OCI-LY7 (cell line): ENCODE data around the gene UBA3. TPM values are rescaled to one million over a fixed set of nuclear protein-coding genes. Genes with fewer than 3 reads are reported as not detected.
A peak's percentile ranks its signal among the peaks of the same experiment; 100 is the strongest.

Experiments used
- BruUV-seq: library from RNA; stranded (reverse); fragments of 400-500 nt; replicated peaks from 2 replicates; lab custom pipeline; 2021; lab: Mats Ljungman, UMichigan
- CTCF ChIA-PET: fragments of 300-600 bp; sonication (Branson Sonifier 250); formaldehyde crosslinking; loops from one replicate; lab custom pipeline; 2022; ENCODE audit warnings: antibody characterized with exemption; ENCODE audit not compliant: unreplicated experiment; lab: Charles Lee
- POLR2A ChIA-PET: fragments of 300-600 bp; sonication (Branson Sonifier 250); formaldehyde crosslinking; loops from one replicate; lab custom pipeline; 2022; ENCODE audit warnings: antibody characterized with exemption; lab: Charles Lee
- DNase-seq: peaks from one replicate; pipeline ENCODE4 v3.0.0-alpha.2; 2015; ENCODE audit warnings: low spot score
- H2AFZ ChIP-seq: fragments of 200-600 bp; sonication (generic), shearing (Covaris generic); 2 replicates; pipeline ENCODE4 v1.6.1; 2014; ENCODE audit warnings: mild to moderate bottlenecking, antibody characterized with exemption, low read length, moderate library complexity
- H3K27ac ChIP-seq: fragments of 200-600 bp; sonication (generic); 2 replicates; pipeline ENCODE4 v1.5.1; 2014; ENCODE audit warnings: mixed run types, low read depth, mild to moderate bottlenecking, moderate library complexity, low read length, inconsistent platforms; ENCODE audit not compliant: poor library complexity, severe bottlenecking
- H3K36me3 ChIP-seq: fragments of 200-600 bp; sonication (generic); 2 replicates; pipeline ENCODE4 v1.6.1; 2014; ENCODE audit warnings: mild to moderate bottlenecking, antibody characterized with exemption, low read length, moderate library complexity, mixed read lengths; ENCODE audit not compliant: insufficient read depth
- H3K4me1 ChIP-seq: fragments of 200-600 bp; sonication (generic); 2 replicates; pipeline ENCODE4 v1.5.1; 2014; ENCODE audit warnings: mild to moderate bottlenecking, low read length; ENCODE audit not compliant: insufficient read depth, poor library complexity, severe bottlenecking
- H3K4me2 ChIP-seq: fragments of 200-600 bp; sonication (generic); 2 replicates; pipeline ENCODE4 v1.6.1; 2014; ENCODE audit warnings: mild to moderate bottlenecking, low read length
- H3K4me3 ChIP-seq: fragments of 200-600 bp; sonication (generic); 2 replicates; pipeline ENCODE4 v1.5.1; 2014; ENCODE audit warnings: mild to moderate bottlenecking, low read depth, low read length; ENCODE audit not compliant: poor library complexity, severe bottlenecking
- H3K79me2 ChIP-seq: fragments of 200-600 bp; sonication (generic); 2 replicates; pipeline ENCODE4 v1.6.1; 2016; ENCODE audit warnings: low read depth, mild to moderate bottlenecking, low read length, moderate library complexity, mixed read lengths; ENCODE audit not compliant: insufficient read depth
- H3K9me2 ChIP-seq: fragments of 200-600 bp; sonication (generic); 2 replicates; pipeline ENCODE4 v1.6.1; 2016; ENCODE audit warnings: mild to moderate bottlenecking, low read length, mixed read lengths; ENCODE audit not compliant: insufficient read depth
- H3K9me3 ChIP-seq: fragments of 200-600 bp; sonication (generic); 2 replicates; pipeline ENCODE4 v1.6.1; 2014; ENCODE audit warnings: mild to moderate bottlenecking, mixed run types, low read length, mixed read lengths
- H4K20me1 ChIP-seq: fragments of 200-600 bp; sonication (generic); 2 replicates; pipeline ENCODE4 v1.6.1; 2014; ENCODE audit warnings: mild to moderate bottlenecking, antibody characterized with exemption, low read length, moderate library complexity, mixed read lengths; ENCODE audit not compliant: insufficient read depth
- EZH2phosphoT487 ChIP-seq: fragments of 200-600 bp; sonication (generic); IDR thresholded peaks from 2 replicates; pipeline ENCODE4 v1.6.1; 2018; ENCODE audit warnings: low read depth, borderline replicate concordance, mild to moderate bottlenecking, mixed run types, antibody characterized with exemption, low read length, moderate library complexity, mixed read lengths
- intact Hi-C: fragments of 100-400 bp; cut with micrococcal nuclease; formaldehyde crosslinking; loops from one replicate; pipeline ENCODE4 v1.10.0; 2022; ENCODE audit not compliant: unreplicated experiment
- total RNA-seq, 2 experiments: library from RNA; depleted of rRNA in 1 of 2; stranded (reverse); fragments of >200 nt in 1 of 2; shearing (Covaris generic) in 1 of 2; gene quantifications; 2 replicates each; pipeline ENCODE4 v1.2.3, GENCODE V29; 2014 to 2022
- TF ChIP-seq, protein P1 (sequence below): fragments of 200-600 bp; sonication (generic); conservative IDR thresholded peaks from 2 replicates; pipeline ENCODE4 v1.5.1; 2014; ENCODE audit warnings: mild to moderate bottlenecking, antibody characterized with exemption, low read length, moderate library complexity, mixed read lengths

Gene UBA3
- total RNA-seq, 2 experiments from 2014 or later = 70.2 to 78.8 TPM

DNA sequence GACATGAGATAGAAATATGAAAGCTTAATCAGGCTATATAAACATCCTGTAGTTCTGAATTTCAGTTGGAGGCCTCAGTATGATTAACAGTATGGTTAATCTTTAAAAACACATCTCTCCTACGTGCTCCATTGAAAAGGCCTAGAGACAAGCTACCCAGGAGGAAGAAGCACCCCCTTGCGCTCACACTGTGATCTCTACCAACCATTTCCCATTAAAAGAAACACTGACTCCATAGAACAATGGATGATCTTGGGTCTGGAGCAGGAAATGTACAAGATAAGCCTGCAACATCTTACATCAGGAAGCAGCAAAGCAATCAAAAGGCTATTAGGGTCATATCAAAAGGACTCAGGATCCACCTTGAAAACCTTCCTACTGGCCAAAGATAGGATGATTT lies 63.3 kb downstream of the UBA3 start:
- BruUV-seq = no TSS peak

DNA sequence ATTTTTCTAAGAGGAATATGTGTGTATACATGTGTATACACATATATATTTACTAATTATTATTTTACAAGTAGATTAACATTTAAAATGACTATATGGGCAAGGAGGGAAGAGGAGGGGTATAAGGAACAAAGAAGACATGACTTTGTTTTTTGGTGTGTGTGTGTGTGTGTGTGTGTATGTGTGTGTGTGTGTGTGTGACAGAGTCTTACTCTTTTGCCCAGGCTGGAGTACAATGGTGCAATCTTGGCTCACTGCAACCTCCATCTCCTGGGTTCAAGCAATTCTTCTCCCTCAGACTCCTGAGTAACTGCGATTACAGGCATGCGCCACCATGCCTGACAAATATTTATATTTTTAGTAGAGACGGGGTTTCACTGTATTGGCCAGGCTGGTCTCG lies 64.1 kb downstream of the UBA3 start:
- Histone ChIP-seq H4K20me1 (no peaks in the 10 kb centered on the region), H3K36me3 (peaks cover 21% of the 10 kb centered on the region; the same call in 1 of the 2 replicates), H3K9me3 (no peaks in the 10 kb centered on the region), H3K79me2 (no peaks in the 10 kb centered on the region; the same call in 1 of the 2 replicates), H3K27ac (no peak overlapping the region), H3K4me2 (no peak overlapping the region), H3K9me2 (no peaks in the 10 kb centered on the region), H3K4me1 (peaks cover 13% of the 10 kb centered on the region), H2AFZ (no peak overlapping the region), H3K4me3 (no peak overlapping the region)
- no peak for TF ChIP-seq EZH2phosphoT487
- TF ChIP-seq, protein P1, sequence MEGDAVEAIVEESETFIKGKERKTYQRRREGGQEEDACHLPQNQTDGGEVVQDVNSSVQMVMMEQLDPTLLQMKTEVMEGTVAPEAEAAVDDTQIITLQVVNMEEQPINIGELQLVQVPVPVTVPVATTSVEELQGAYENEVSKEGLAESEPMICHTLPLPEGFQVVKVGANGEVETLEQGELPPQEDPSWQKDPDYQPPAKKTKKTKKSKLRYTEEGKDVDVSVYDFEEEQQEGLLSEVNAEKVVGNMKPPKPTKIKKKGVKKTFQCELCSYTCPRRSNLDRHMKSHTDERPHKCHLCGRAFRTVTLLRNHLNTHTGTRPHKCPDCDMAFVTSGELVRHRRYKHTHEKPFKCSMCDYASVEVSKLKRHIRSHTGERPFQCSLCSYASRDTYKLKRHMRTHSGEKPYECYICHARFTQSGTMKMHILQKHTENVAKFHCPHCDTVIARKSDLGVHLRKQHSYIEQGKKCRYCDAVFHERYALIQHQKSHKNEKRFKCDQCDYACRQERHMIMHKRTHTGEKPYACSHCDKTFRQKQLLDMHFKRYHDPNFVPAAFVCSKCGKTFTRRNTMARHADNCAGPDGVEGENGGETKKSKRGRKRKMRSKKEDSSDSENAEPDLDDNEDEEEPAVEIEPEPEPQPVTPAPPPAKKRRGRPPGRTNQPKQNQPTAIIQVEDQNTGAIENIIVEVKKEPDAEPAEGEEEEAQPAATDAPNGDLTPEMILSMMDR = no peak
- ChIA-PET CTCF (no interaction called here), POLR2A (interaction anchor here (1.0 kb wide), 1 partner anchor 93 kb away, joined by 3 read pairs; no protein-coding TSS in a partner anchor)
- DNase-seq = no peak
- BruUV-seq = no TSS peak
- intact Hi-C loops = no loop called here

More for the DNA sequence above, 63.3 kb downstream of the UBA3 start:
- DNase-seq = no peak
- Histone ChIP-seq H3K9me2 (no peaks in the 10 kb centered on the region), H3K4me1 (peaks cover 13% of the 10 kb centered on the region), H3K9me3 (no peaks in the 10 kb centered on the region), H3K36me3 (peaks cover 27% of the 10 kb centered on the region), H3K27ac (no peak overlapping the region), H4K20me1 (no peaks in the 10 kb centered on the region), H3K4me3 (no peak overlapping the region), H3K4me2 (no peak overlapping the region), H2AFZ (no peak overlapping the region), H3K79me2 (no peaks in the 10 kb centered on the region; the same call in 1 of the 2 replicates)
- ChIA-PET POLR2A (interaction anchor here (0.5 to 1.0 kb wide), 3 partner anchors 69 to 306 kb away, joined by 3 read pairs; no protein-coding TSS in a partner anchor), CTCF (no interaction called here)
- intact Hi-C loops = no loop called here
- TF ChIP-seq EZH2phosphoT487 = no peak

DNA sequence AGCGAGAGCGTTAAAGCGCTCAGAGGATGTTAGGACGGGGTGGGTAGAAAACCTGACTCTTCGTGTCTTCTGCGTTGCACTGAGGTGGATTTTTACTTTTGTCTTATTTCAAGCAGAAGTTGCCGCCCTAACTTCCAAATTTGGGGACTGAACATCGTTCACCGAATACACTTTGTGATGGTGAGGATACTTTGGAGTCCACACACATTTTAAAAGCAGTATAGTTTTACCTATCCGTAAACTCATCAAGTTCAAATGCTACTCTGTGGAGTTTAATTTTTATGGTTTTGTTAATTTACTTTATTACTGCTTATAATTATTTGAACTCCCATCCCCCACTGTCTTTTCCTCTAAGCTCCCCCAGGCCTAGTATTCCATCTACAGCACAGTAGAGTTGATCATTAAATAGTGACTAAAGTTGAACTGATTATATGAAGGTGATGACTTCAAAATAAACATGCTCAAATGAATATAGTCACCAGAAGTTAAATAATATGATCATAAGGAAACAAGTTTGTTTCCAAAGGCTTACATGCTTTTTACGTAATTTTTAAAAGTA lies 66.1 kb downstream of the UBA3 start:
- BruUV-seq = TSS peak; percentile 82
- H3K27ac ChIP-seq = no peak overlapping the region
- H3K4me3 ChIP-seq = peak overlapping the region; percentile 73
- ChIA-PET POLR2A (interaction anchor here (1.0 kb wide), 1 partner anchor 78 kb away, joined by 6 read pairs; no protein-coding TSS in a partner anchor), CTCF (no interaction called here)
- H3K4me2 ChIP-seq = peak overlapping the region; percentile 76
- H4K20me1 ChIP-seq = no peaks in the 10 kb centered on the region
- no peaks in the 10 kb centered on the region; the same call in 1 of the 2 replicates for H3K79me2 ChIP-seq
- no peaks in the 10 kb centered on the region for H3K9me2 ChIP-seq
- peaks cover 13% of the 10 kb centered on the region for H3K4me1 ChIP-seq
- peak overlapping the region; percentile 96 for H2AFZ ChIP-seq
- H3K9me3 ChIP-seq = no peaks in the 10 kb centered on the region
- DNase-seq = no peak
- TF ChIP-seq EZH2phosphoT487 = no peak
- TF ChIP-seq, protein P1 = no peak
- peaks cover 10% of the 10 kb centered on the region; the same call in 1 of the 2 replicates for H3K36me3 ChIP-seq
- intact Hi-C loops = no loop called here
